PFSK-1 (cell line): Measurements from ENCODE around the gene C16orf74.

Experiments used
- FOXP2 ChIP-seq: optimal IDR thresholded peaks from 2 replicates; pipeline ENCODE3; 2011; ENCODE audit warnings: borderline replicate concordance, control low read depth, inconsistent platforms; ENCODE audit not compliant: insufficient read depth; ENCODE audit errors: extremely low read length, extremely low read depth
- POLR2AphosphoS5 ChIP-seq: IDR thresholded peaks from 2 replicates; pipeline ENCODE4 v1.6.1; 2012; ENCODE audit warnings: low read depth, mild to moderate bottlenecking, control low read depth, low read length, moderate library complexity
- REST ChIP-seq, 2 experiments: IDR thresholded peaks; 2 replicates each; pipeline versions ENCODE4 v1.6.1 to v1.8.0; 2011 to 2012; ENCODE audit warnings: low read depth in 2 of 2, low read length in 2 of 2, control low read depth in 1 of 2, inconsistent platforms in 1 of 2, mild to moderate bottlenecking in 1 of 2, moderate library complexity in 1 of 2; ENCODE audit not compliant: insufficient read depth in 1 of 2
- SIN3A ChIP-seq: IDR thresholded peaks from 2 replicates; pipeline ENCODE4 v1.6.1; 2012; ENCODE audit warnings: mild to moderate bottlenecking, low read length, moderate library complexity, borderline replicate concordance; ENCODE audit not compliant: insufficient read depth
- TAF1 ChIP-seq: IDR thresholded peaks from 2 replicates; pipeline ENCODE4 v1.6.1; 2012; ENCODE audit warnings: low read length, control low read depth, borderline replicate concordance; ENCODE audit not compliant: insufficient read depth

Gene C16orf74

GRCh38 chr16:85746460-85747215 is 4.3 kb downstream of the C16orf74 start:
- TF ChIP-seq POLR2AphosphoS5 = no peak
- TF ChIP-seq TAF1 = no peak
- TF ChIP-seq REST (IDR thresholded peaks at IDR 0.05; ENCODE audit: insufficient read depth in 1 of 2, low read depth in 2 of 2, low read length in 2 of 2) = no peak
- TF ChIP-seq SIN3A = no peak
- TF ChIP-seq FOXP2 = no peak

GRCh38 chr16:85738923-85739715 is 11.8 kb downstream of the C16orf74 start:
- TF ChIP-seq SIN3A = no peak
- TF ChIP-seq REST (IDR thresholded peaks at IDR 0.05; ENCODE audit: insufficient read depth in 1 of 2, low read depth in 2 of 2, low read length in 2 of 2) = no peak
- no peak for TF ChIP-seq POLR2AphosphoS5
- TF ChIP-seq FOXP2 = no peak

GRCh38 chr16:85736921-85737320 is 14.0 kb downstream of the C16orf74 start:
- TF ChIP-seq REST (IDR thresholded peaks at IDR 0.05; ENCODE audit: insufficient read depth in 1 of 2, low read depth in 2 of 2, low read length in 2 of 2) (no peak), TAF1 (no peak), SIN3A (no peak), FOXP2 (no peak), POLR2AphosphoS5 (no peak)

GRCh38 chr16:85735946-85736345 is 14.9 kb downstream of the C16orf74 start:
- TF ChIP-seq POLR2AphosphoS5 (no peak), SIN3A (no peak), FOXP2 (no peak), TAF1 (no peak), REST (IDR thresholded peaks at IDR 0.05; ENCODE audit: insufficient read depth in 1 of 2, low read depth in 2 of 2, low read length in 2 of 2) (no peak)
